RWPE1 (cell line): ENCODE measurements around the gene HIVEP2.

Experiments used
- CTCF ChIA-PET: fragments of 350-600 bp; sonication (Branson Sonifier 250); formaldehyde crosslinking; extraction: SDS; loops from one replicate; lab custom pipeline; 2021; lab: Yijun Ruan, JAX
- POLR2A ChIA-PET: fragments of 400-600 bp; formaldehyde crosslinking; extraction: SDS; loops from one replicate; lab custom pipeline; 2020; ENCODE audit warnings: antibody characterized with exemption; ENCODE audit not compliant: low non-redundant PET; lab: Yijun Ruan, JAX
- DNase-seq: peaks from one replicate; pipeline ENCODE4 v3.0.0; 2012; ENCODE audit warnings: low spot score
- H3K27ac ChIP-seq: fragments of 450-650 bp; 2 replicates; pipeline ENCODE4 v1.5.1; 2017
- CTCF ChIP-seq: fragments of 450-650 bp; conservative IDR thresholded peaks from 2 replicates; pipeline ENCODE4 v1.5.1; 2017; ENCODE audit warnings: low read depth, mild to moderate bottlenecking

The HIVEP2 gene

GRCh38 chr6:142954844-142955243, 9.9 kb upstream of the HIVEP2 start:
- ChIA-PET CTCF (no interaction called here), POLR2A (no interaction called here)
- H3K27ac ChIP-seq, result no peak overlapping the region
- DNase-seq, result no peak
- no peak for TF ChIP-seq CTCF

GRCh38 chr6:142953373-142954273, 8.6 kb upstream of the HIVEP2 start:
- ChIA-PET CTCF (no interaction called here), POLR2A (no interaction called here)
- H3K27ac ChIP-seq, result no peak overlapping the region
- TF ChIP-seq CTCF, result no peak
- no peak for DNase-seq

- ChIA-PET POLR2A (no interaction called here), CTCF (no interaction called here)
- no peak for DNase-seq
- TF ChIP-seq CTCF, result no peak
- H3K27ac ChIP-seq, result no peak overlapping the region
Observed at GRCh38 chr6:142952614-142953013, 7.6 kb upstream of the HIVEP2 start.

GRCh38 chr6:142950291-142950690, 5.3 kb upstream of the HIVEP2 start:
- CTCF ChIA-PET, result no interaction called here
- POLR2A ChIA-PET, result no interaction called here
- no peak overlapping the region for H3K27ac ChIP-seq
- no peak for TF ChIP-seq CTCF
- DNase-seq, result no peak

- CTCF ChIA-PET, result interaction anchor here (0.6 kb wide), 1 partner anchor 46 kb away, joined by 3 read pairs; no protein-coding TSS in a partner anchor
- TF ChIP-seq CTCF, result no peak
- DNase-seq, result no peak
- POLR2A ChIA-PET, result no interaction called here
- peak overlapping the region; percentile 97 for H3K27ac ChIP-seq
Observed at GRCh38 chr6:142947714-142948480, 2.9 kb upstream of the HIVEP2 start.

- peak; percentile 91 for DNase-seq
- POLR2A ChIA-PET, result no interaction called here
- TF ChIP-seq CTCF, result no peak
- peak overlapping the region; percentile 97 for H3K27ac ChIP-seq
- CTCF ChIA-PET, result interaction anchor here (0.6 to 1.0 kb wide), 4 partner anchors 47 to 214 kb away, joined by 3 read pairs; no protein-coding TSS in a partner anchor
Observed at GRCh38 chr6:142946924-142947713, 2.1 kb upstream of the HIVEP2 start.
